Breast epithelium (tissue), 4 donors: ENCODE data around the gene TMEM14B. TPM values are rescaled to one million over a fixed set of nuclear protein-coding genes. Genes with fewer than 3 reads are reported as not detected.

Experiments used
- DNase-seq, 2 donors: peaks; one replicate each; pipeline ENCODE4 v3.0.0-alpha.2; 2019; ENCODE audit warnings: low spot score in 2 of 2
- H3K27ac ChIP-seq, 2 donors: fragments of 200-600 bp; sonication (generic) in 1 of 2; one replicate each; pipeline ENCODE4 v1.5.1; 2016 to 2019; ENCODE audit warnings: mild to moderate bottlenecking in 1 of 2
- H3K27me3 ChIP-seq, 2 donors: fragments of 200-600 bp; sonication (generic) in 1 of 2; one replicate each; pipeline versions ENCODE4 v1.5.1 to v1.6.0; 2017 to 2019; ENCODE audit warnings: control low read depth in 1 of 2, mild to moderate bottlenecking in 1 of 2
- H3K36me3 ChIP-seq: fragments of 200-600 bp; one replicate; pipeline ENCODE4 v1.5.1; 2019
- H3K4me1 ChIP-seq, 2 donors: fragments of 200-600 bp; sonication (generic); one replicate each; pipeline ENCODE4 v1.5.1; 2016 to 2019; ENCODE audit warnings: control low read depth in 1 of 2
- H3K4me3 ChIP-seq, 3 donors: fragments of 200-600 bp; sonication (generic); 1 replicate in 2 of 3; 2 replicates in 1 of 3; pipeline ENCODE4 v1.5.1; 2016 to 2019; ENCODE audit warnings: mild to moderate bottlenecking in 3 of 3, moderate library complexity in 2 of 3
- H3K9me3 ChIP-seq, 2 donors: fragments of 200-600 bp; sonication (generic) in 1 of 2; one replicate each; pipeline ENCODE4 v1.5.1; 2016 to 2019; ENCODE audit warnings: control low read depth in 1 of 2
- CTCF ChIP-seq, 3 donors: fragments of 450-650 bp; IDR thresholded peaks; one replicate each; pipeline ENCODE4 v1.5.1; 2016 to 2017; ENCODE audit warnings: antibody characterized with exemption in 3 of 3, mild to moderate bottlenecking in 3 of 3, moderate library complexity in 3 of 3
- POLR2A ChIP-seq: fragments of 450-650 bp; IDR thresholded peaks from one replicate; pipeline ENCODE4 v1.6.1; 2016; ENCODE audit warnings: antibody characterized with exemption, mild to moderate bottlenecking, moderate library complexity
- POLR2AphosphoS5 ChIP-seq, 3 donors: sonication (generic); formaldehyde crosslinking; IDR thresholded peaks; one replicate each; pipeline ENCODE4 v1.6.1; 2017; ENCODE audit warnings: antibody characterized with exemption in 3 of 3
- intact Hi-C: fragments of 100-400 bp; cut with DNase I; formaldehyde crosslinking; loops from one replicate; pipeline ENCODE4 v1.15.1; 2023; ENCODE audit warnings: low total_unique reads
- total RNA-seq, 3 donors: library from RNA; depleted of rRNA; stranded (reverse); fragments of >200 nt; gene quantifications; one replicate each; pipeline ENCODE4 v1.1.0, GENCODE V29; 2016

TMEM14B gene
- total RNA-seq, 3 donors from 2014 or later: 65.7 to 102 (median 76.4) TPM

DNA sequence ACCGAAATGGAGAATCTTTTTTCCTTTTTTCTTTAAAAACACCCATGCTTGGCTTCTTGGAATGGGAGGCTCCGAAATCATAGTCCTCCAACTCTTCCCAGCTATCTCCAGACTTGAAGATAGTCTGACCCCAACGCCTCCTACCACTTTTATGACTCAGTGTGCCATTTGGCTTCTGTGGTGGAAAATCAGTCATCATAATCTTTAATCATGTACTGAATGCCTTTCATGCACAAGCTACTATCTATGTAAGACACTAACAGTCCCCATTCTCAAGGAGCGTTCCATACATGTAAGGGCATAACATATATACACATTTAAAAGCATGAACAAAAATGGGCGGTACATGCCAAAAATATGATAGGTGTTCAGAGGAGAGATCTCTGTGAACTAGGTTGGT, 44.1 kb downstream of the TMEM14B start:
- no peaks in the 10 kb centered on the region for H3K36me3 ChIP-seq
- TF ChIP-seq CTCF (IDR thresholded peaks at IDR 0.05) (no peak), POLR2A (no peak), POLR2AphosphoS5 (IDR thresholded peaks at IDR 0.05) (no peak)
- H3K4me1 ChIP-seq: no peaks in the 10 kb centered on the region
- H3K9me3 ChIP-seq: no peaks in the 10 kb centered on the region
- no peaks in the 10 kb centered on the region for H3K27me3 ChIP-seq
- no peak overlapping the region for H3K4me3 ChIP-seq
- DNase-seq: no peak
- intact Hi-C loops: no loop called here
- no peak overlapping the region for H3K27ac ChIP-seq

DNA sequence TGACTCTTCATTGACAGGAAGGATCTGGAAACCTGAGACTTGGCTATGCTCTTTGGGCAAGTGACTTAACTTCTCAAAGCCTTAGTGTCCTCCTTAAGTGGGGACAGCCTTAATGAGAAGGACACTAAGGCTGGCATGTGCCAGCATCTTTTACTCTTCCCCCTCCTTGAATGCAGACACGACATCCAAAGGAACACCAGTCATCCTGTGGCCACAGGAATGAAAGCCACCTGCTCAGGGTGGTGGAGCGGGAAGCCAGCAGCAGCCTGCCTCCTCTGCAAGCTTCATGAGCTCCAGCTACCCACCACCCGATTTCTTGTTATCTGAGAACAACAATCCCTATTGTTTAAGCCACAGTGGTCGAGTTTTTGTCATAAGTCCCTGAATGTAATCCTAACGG, 44.5 kb downstream of the TMEM14B start:
- H3K4me3 ChIP-seq: no peak overlapping the region
- TF ChIP-seq CTCF (IDR thresholded peaks at IDR 0.05) (no peak), POLR2AphosphoS5 (IDR thresholded peaks at IDR 0.05) (no peak), POLR2A (no peak)
- H3K4me1 ChIP-seq: no peaks in the 10 kb centered on the region
- H3K9me3 ChIP-seq: no peaks in the 10 kb centered on the region
- DNase-seq: no peak
- no peak overlapping the region for H3K27ac ChIP-seq
- H3K36me3 ChIP-seq: no peaks in the 10 kb centered on the region
- intact Hi-C loops: no loop called here
- H3K27me3 ChIP-seq: no peaks in the 10 kb centered on the region

DNA sequence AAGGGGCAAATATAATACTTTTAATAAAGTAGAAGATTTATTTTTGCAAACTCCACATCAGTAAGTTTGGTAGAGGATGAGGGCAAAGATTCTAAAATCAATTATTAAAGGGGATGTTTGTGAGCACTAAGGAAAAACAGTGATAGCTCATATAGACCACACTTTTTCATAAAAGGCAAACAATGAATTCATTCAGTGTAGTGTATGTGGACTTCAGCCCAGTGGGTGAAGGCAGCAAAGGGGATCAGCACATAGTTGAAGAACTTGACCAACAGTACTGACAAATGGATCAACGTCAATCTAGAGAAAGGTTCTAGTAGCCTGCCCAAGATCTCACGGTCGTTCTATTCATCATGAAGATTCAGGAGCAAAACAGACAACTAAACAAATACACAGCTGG, 45.4 kb downstream of the TMEM14B start:
- Histone ChIP-seq H3K4me1 (no peaks in the 10 kb centered on the region), H3K4me3 (no peak overlapping the region), H3K27ac (no peak overlapping the region), H3K36me3 (no peaks in the 10 kb centered on the region), H3K27me3 (no peaks in the 10 kb centered on the region), H3K9me3 (no peaks in the 10 kb centered on the region)
- DNase-seq: no peak
- intact Hi-C loops: no loop called here
- no peak for TF ChIP-seq POLR2AphosphoS5 (IDR thresholded peaks at IDR 0.05)
- no peak for TF ChIP-seq CTCF (IDR thresholded peaks at IDR 0.05)
- no peak for TF ChIP-seq POLR2A

DNA sequence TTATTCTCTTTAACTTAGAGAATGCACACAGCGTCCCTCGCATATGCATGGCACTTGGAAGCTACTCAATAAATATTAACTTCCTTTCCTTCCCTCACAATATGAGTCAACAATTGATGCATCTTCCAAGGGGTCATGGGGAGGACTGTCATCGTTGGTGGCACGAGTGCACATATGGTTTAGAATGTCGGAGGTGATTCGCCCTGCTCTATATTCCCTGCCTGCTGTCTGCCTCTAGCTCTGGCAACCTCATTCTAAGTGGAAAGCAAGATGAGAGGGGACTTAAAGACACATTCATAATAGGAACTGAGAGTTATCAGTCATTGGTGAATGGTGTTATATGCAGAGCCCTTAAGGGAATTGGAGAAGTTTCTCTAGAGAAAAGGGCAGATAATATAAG, 46.1 kb downstream of the TMEM14B start:
- no peak overlapping the region for H3K4me3 ChIP-seq
- no peaks in the 10 kb centered on the region for H3K27me3 ChIP-seq
- intact Hi-C loops: no loop called here
- no peak overlapping the region for H3K27ac ChIP-seq
- DNase-seq: no peak
- TF ChIP-seq POLR2AphosphoS5 (IDR thresholded peaks at IDR 0.05) (no peak), POLR2A (no peak), CTCF (IDR thresholded peaks at IDR 0.05) (no peak)
- H3K36me3 ChIP-seq: no peaks in the 10 kb centered on the region
- H3K4me1 ChIP-seq: no peaks in the 10 kb centered on the region
- no peaks in the 10 kb centered on the region for H3K9me3 ChIP-seq

- Histone ChIP-seq H3K36me3 (no peaks in the 10 kb centered on the region), H3K27ac (no peak overlapping the region), H3K4me3 (no peak overlapping the region), H3K9me3 (no peaks in the 10 kb centered on the region), H3K4me1 (no peaks in the 10 kb centered on the region), H3K27me3 (no peaks in the 10 kb centered on the region)
- TF ChIP-seq POLR2A: no peak
- TF ChIP-seq POLR2AphosphoS5 (IDR thresholded peaks at IDR 0.05): no peak
- TF ChIP-seq CTCF (IDR thresholded peaks at IDR 0.05): no peak
- DNase-seq: no peak
- intact Hi-C loops: no loop called here
Observed at GRCh38 chr6:10794239-10794638, 46.6 kb downstream of the TMEM14B start.
